Prostate gland (tissue), 2 donors: ENCODE measurements around the gene DBN1. TPM values are rescaled to one million over a fixed set of nuclear protein-coding genes. Genes with fewer than 3 reads are reported as not detected.

Experiments
- DNase-seq: peaks from one replicate; pipeline ENCODE4 v3.0.0-alpha.2; 2019; ENCODE audit warnings: low spot score
- H3K27ac ChIP-seq, 2 donors: fragments of 200-600 bp; sonication (generic); 2 replicates each; pipeline ENCODE4 v1.5.1; 2017 to 2019
- H3K27me3 ChIP-seq: fragments of 200-600 bp; sonication (generic); replicated peaks from 2 replicates; pipeline ENCODE4 v1.5.1; 2019; ENCODE audit not compliant: insufficient read depth
- H3K36me3 ChIP-seq, 2 donors: fragments of 200-600 bp; sonication (generic); 1 replicate in 1 of 2; 2 replicates in 1 of 2; pipeline versions ENCODE4 v1.5.1 to v1.8.1; 2017 to 2019
- H3K4me1 ChIP-seq: fragments of 200-600 bp; sonication (generic); replicated peaks from 2 replicates; pipeline ENCODE4 v1.5.1; 2019
- H3K4me3 ChIP-seq, 2 donors: fragments of 200-600 bp; sonication (generic); 2 replicates each; pipeline ENCODE4 v1.5.1; 2017 to 2019
- H3K9me3 ChIP-seq: fragments of 200-600 bp; sonication (generic); 2 replicates; pipeline ENCODE4 v1.5.1; 2017
- POLR2A ChIP-seq: fragments of 450-650 bp; IDR thresholded peaks from one replicate; pipeline ENCODE4 v1.6.1; 2016; ENCODE audit warnings: antibody characterized with exemption, mild to moderate bottlenecking
- POLR2AphosphoS5 ChIP-seq: sonication (generic); formaldehyde crosslinking; IDR thresholded peaks from one replicate; pipeline ENCODE4 v1.6.1; 2017; ENCODE audit warnings: antibody characterized with exemption
- WGBS: methylation state at CpG from one replicate; pipeline ENCODE4 v1.1.5; 2018; 5-methylcytosine and 5-hydroxymethylcytosine counted together
- intact Hi-C: fragments of 100-400 bp; cut with DNase I; formaldehyde crosslinking; loops from one replicate; pipeline ENCODE4 v1.14.2; 2022
- total RNA-seq, 2 donors: library from RNA; depleted of rRNA; stranded (reverse); fragments of >200 nt; gene quantifications; one replicate each; pipeline ENCODE4 v1.1.0, GENCODE V29; 2016
- TF ChIP-seq, protein P1 (sequence below), 4 experiments: fragments of 200-600 bp in 2 of 4; fragments of 450-650 bp in 2 of 4; sonication (generic) in 2 of 4; IDR thresholded peaks; 1 replicate in 3 of 4; 2 replicates in 1 of 4; pipeline ENCODE4 v1.5.1; 2016 to 2019; ENCODE audit warnings: antibody characterized with exemption in 4 of 4, mild to moderate bottlenecking in 2 of 4, moderate library complexity in 2 of 4

DBN1 gene
- total RNA-seq, 2 donors from 2014 or later, result 33.1 to 65.1 TPM

DNA sequence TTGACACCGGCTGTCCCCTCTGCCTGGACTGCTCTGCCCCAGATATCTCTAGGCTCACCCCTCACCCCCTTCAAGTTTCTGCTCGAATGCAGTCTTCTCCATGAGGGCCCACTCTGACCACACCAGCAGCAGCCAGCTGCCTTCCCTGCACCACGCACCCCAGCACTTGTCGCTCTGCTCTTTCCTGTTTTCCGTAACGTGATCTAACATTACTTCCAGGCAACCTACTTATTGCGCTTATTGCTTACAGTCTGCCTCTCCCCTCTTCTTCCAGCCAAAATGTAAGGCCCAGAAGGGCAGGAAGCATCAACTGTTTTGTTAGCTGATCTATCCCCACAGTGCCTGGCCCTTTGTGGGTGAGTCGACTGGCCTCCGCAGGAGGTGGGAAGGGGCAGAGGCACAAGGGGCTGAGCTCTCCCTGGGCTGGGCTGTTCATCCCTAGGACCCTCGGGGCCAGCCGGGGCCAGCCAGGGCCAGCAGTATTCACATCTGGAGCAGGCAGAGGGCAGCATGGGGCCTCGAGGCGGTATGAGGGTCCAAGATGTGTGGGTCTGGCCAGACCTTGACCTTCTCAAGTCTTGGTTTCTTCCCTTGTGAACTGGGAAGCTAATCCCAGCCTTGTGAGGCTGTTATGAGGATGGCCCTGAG is 11.6 kb upstream of the DBN1 start:
- DNase-seq, result no peak
- TF ChIP-seq, protein P1, sequence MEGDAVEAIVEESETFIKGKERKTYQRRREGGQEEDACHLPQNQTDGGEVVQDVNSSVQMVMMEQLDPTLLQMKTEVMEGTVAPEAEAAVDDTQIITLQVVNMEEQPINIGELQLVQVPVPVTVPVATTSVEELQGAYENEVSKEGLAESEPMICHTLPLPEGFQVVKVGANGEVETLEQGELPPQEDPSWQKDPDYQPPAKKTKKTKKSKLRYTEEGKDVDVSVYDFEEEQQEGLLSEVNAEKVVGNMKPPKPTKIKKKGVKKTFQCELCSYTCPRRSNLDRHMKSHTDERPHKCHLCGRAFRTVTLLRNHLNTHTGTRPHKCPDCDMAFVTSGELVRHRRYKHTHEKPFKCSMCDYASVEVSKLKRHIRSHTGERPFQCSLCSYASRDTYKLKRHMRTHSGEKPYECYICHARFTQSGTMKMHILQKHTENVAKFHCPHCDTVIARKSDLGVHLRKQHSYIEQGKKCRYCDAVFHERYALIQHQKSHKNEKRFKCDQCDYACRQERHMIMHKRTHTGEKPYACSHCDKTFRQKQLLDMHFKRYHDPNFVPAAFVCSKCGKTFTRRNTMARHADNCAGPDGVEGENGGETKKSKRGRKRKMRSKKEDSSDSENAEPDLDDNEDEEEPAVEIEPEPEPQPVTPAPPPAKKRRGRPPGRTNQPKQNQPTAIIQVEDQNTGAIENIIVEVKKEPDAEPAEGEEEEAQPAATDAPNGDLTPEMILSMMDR (IDR thresholded peaks at IDR 0.05), result no peak
- TF ChIP-seq POLR2A, result no peak
- no peak for TF ChIP-seq POLR2AphosphoS5
- no peaks in the 10 kb centered on the region for H3K27me3 ChIP-seq
- peaks cover 0 to 5% of the 10 kb centered on the region in 2 donors for H3K36me3 ChIP-seq
- H3K27ac ChIP-seq, result no peak overlapping the region
- WGBS, result 77% methylated on average over 13 of the region's 13 CpGs
- intact Hi-C loops, result no loop called here
- no peak overlapping the region for H3K4me3 ChIP-seq
- no peaks in the 10 kb centered on the region for H3K4me1 ChIP-seq
- no peaks in the 10 kb centered on the region for H3K9me3 ChIP-seq

DNA sequence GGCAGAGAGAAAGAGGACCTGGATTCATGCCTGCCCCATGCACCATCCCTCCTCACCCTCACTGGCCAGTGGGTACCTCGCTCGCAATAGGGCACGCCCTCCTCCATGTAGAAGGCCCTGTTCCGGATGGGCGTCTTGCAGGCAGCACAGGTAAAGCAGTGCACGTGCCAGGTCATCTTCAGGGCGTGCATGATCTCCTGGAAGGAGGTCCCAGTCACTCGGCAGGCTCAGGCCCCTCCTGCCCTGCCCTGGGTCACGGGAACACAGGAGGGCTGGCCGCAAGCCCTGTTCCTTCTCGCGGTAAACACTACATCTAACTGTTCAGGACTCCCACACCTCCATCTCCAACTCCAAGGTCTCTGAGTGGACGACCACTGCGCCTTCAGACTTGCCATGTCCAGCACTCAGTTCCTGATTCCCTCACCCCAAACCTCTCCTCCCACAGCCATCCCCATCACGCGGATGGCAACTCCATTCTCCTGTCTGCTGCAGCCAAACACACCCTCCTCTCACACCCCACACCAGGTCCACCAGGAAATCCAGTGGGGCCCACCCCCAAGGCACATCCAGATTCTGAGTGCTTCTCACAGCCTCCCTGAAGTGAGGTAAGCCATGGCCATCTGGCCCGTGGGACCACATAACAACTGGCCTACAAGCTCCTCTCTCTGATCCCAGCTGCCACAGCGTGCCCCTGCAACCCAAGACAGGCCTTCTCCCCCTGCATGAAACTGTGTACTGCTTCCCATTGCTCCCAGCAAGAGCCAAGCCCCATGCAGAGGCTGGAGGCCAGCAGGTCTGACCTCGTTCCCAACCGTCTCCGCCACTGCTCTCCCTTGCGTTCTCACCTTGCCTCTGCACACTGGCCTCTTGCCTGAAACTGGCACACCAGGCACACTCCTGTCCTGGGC is 10.8 kb upstream of the DBN1 start:
- H3K27ac ChIP-seq, result no peak overlapping the region
- H3K27me3 ChIP-seq, result no peaks in the 10 kb centered on the region
- TF ChIP-seq POLR2AphosphoS5 (no peak), POLR2A (no peak)
- TF ChIP-seq, protein P1 (IDR thresholded peaks at IDR 0.05), result no peak
- peaks cover 7% of the 10 kb centered on the region for H3K4me1 ChIP-seq
- peaks cover 0 to 5% of the 10 kb centered on the region in 2 donors for H3K36me3 ChIP-seq
- no peak for DNase-seq
- intact Hi-C loops, result no loop called here
- WGBS, result 74% methylated on average over 22 of the region's 22 CpGs
- no peak overlapping the region for H3K4me3 ChIP-seq
- H3K9me3 ChIP-seq, result no peaks in the 10 kb centered on the region

DNA sequence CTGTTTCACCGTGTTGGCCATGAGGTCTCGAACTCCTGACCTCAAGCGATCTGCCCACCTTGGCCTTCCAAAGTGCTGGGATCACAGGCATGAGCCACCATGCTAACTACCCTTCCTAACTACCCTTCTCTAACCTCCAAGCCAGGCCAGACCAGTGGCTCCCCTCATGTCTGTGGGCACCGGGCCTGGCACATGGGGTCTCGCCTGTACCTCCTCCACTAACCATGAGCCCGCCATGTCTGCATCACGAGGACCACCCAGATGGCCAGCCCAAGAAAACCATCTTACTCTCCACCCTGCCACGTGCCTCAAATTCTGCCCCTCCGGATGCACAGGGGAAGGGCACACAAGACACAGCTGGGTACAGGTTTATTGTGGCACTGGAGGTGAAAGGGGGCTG is 9.6 kb upstream of the DBN1 start:
- H3K27ac ChIP-seq, result no peak overlapping the region
- H3K4me3 ChIP-seq, result no peak overlapping the region
- intact Hi-C loops, result no loop called here
- peaks cover 13% of the 10 kb centered on the region for H3K4me1 ChIP-seq
- H3K9me3 ChIP-seq, result no peaks in the 10 kb centered on the region
- 89% methylated on average over 9 of the region's 9 CpGs for WGBS
- peaks cover 0 to 3% of the 10 kb centered on the region in 2 donors for H3K36me3 ChIP-seq
- no peaks in the 10 kb centered on the region for H3K27me3 ChIP-seq
- DNase-seq, result no peak
- no peak for TF ChIP-seq POLR2AphosphoS5
- TF ChIP-seq, protein P1 (IDR thresholded peaks at IDR 0.05), result no peak
- TF ChIP-seq POLR2A, result no peak

DNA sequence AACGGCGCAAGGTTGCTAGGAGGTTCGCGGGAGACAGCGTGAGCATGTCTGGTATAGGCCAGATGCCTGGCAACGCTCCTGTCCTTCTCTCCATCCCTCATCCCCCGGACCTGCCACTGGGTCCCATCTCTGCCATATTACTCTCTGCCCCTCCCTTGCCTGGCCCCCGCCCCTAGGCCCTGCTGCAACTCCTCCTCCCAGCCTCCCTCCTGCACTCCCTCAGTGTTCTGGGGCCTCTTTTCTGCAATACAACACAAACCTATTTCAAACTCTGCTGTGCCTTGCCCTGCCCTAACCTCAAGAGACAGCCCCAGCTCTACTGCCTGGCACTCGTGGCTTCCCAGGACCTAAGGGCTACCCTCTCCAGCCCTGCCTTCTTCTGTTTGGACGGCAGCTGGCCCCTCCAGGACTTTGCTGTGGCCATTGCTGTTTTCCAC is 8.9 kb upstream of the DBN1 start:
- no peaks in the 10 kb centered on the region for H3K27me3 ChIP-seq
- H3K9me3 ChIP-seq, result no peaks in the 10 kb centered on the region
- DNase-seq, result no peak
- TF ChIP-seq POLR2AphosphoS5, result no peak
- TF ChIP-seq, protein P1 (IDR thresholded peaks at IDR 0.05), result no peak
- no peak for TF ChIP-seq POLR2A
- no peak overlapping the region for H3K27ac ChIP-seq
- intact Hi-C loops, result no loop called here
- WGBS, result 87% methylated on average over 10 of the region's 10 CpGs
- H3K4me3 ChIP-seq, result no peak overlapping the region
- H3K4me1 ChIP-seq, result peaks cover 13% of the 10 kb centered on the region
- H3K36me3 ChIP-seq, result no peaks in the 10 kb centered on the region
